ENCODE measurements around the gene FRAT1.

FRAT1 gene

GRCh38 chr10:97297556-97298222, 21.4 kb upstream of the FRAT1 start:
- DNase-seq (ENCODE audit: low read depth), result no peak
- in situ Hi-C loops (cut with HindIII; ENCODE audit: low sequenced_read_pairs), result no loop called here
- H3K4me3 ChIP-seq (ENCODE audit: low read depth, low read length), result no peak overlapping the region
- TF ChIP-seq CTCF (IDR thresholded peaks at IDR 0.05; ENCODE audit: low read depth, low read length, missing control alignments), result no peak

GRCh38 chr10:97298223-97298571, 20.9 kb upstream of the FRAT1 start:
- no peak for DNase-seq (ENCODE audit: low read depth)
- in situ Hi-C loops (cut with HindIII; ENCODE audit: low sequenced_read_pairs), result no loop called here
- TF ChIP-seq CTCF (IDR thresholded peaks at IDR 0.05; ENCODE audit: low read depth, low read length, missing control alignments), result no peak
- H3K4me3 ChIP-seq (ENCODE audit: low read depth, low read length), result no peak overlapping the region

GRCh38 chr10:97300980-97301379, 18.1 kb upstream of the FRAT1 start:
- no peak overlapping the region for H3K4me3 ChIP-seq (ENCODE audit: low read depth, low read length)
- no peak for TF ChIP-seq CTCF (IDR thresholded peaks at IDR 0.05; ENCODE audit: low read depth, low read length, missing control alignments)
- in situ Hi-C loops (cut with HindIII; ENCODE audit: low sequenced_read_pairs), result no loop called here
- no peak for DNase-seq (ENCODE audit: low read depth)

- no peak for DNase-seq (ENCODE audit: low read depth)
- TF ChIP-seq CTCF (IDR thresholded peaks at IDR 0.05; ENCODE audit: low read depth, low read length, missing control alignments), result no peak
- no peak overlapping the region for H3K4me3 ChIP-seq (ENCODE audit: low read depth, low read length)
- in situ Hi-C loops (cut with HindIII; ENCODE audit: low sequenced_read_pairs), result no loop called here
Observed at GRCh38 chr10:97302088-97302791, 16.8 kb upstream of the FRAT1 start.

GRCh38 chr10:97307441-97307840, 11.6 kb upstream of the FRAT1 start:
- no peak overlapping the region for H3K4me3 ChIP-seq (ENCODE audit: low read depth, low read length)
- TF ChIP-seq CTCF (IDR thresholded peaks at IDR 0.05; ENCODE audit: low read depth, low read length, missing control alignments), result no peak
- no peak for DNase-seq (ENCODE audit: low read depth)
- in situ Hi-C loops (cut with HindIII; ENCODE audit: low sequenced_read_pairs), result no loop called here

- no peak for TF ChIP-seq CTCF (IDR thresholded peaks at IDR 0.05; ENCODE audit: low read depth, low read length, missing control alignments)
- H3K4me3 ChIP-seq (ENCODE audit: low read depth, low read length), result no peak overlapping the region
- no peak for DNase-seq (ENCODE audit: low read depth)
- in situ Hi-C loops (cut with HindIII; ENCODE audit: low sequenced_read_pairs), result no loop called here
Observed at GRCh38 chr10:97307866-97308780, 10.9 kb upstream of the FRAT1 start.

Measured in astrocyte of the cerebellum (primary cell).